HEK293 (cell line): ENCODE results near the gene RBP2.

ENCODE experiments used
- ZFP69B ChIP-seq: fragments of 450-650 bp; formaldehyde crosslinking; IDR thresholded peaks from 2 replicates; pipeline ENCODE4 v1.5.1; 2016; ENCODE audit warnings: missing biosample characterization, missing genetic modification characterization
- ZNF184 ChIP-seq: fragments of 450-650 bp; IDR thresholded peaks from 2 replicates; pipeline ENCODE4 v1.5.1; 2018; ENCODE audit warnings: missing biosample characterization, mild to moderate bottlenecking, missing genetic modification characterization
- ZNF239 ChIP-seq: fragments of 450-650 bp; formaldehyde crosslinking; IDR thresholded peaks from 2 replicates; pipeline ENCODE4 v1.5.1; 2016; ENCODE audit warnings: missing biosample characterization, missing genetic modification characterization
- ZNF26 ChIP-seq: fragments of 450-650 bp; formaldehyde crosslinking; IDR thresholded peaks from 2 replicates; pipeline ENCODE4 v1.5.1; 2016; ENCODE audit warnings: missing biosample characterization, missing genetic modification characterization
- ZNF518A ChIP-seq: fragments of 450-650 bp; formaldehyde crosslinking; conservative IDR thresholded peaks from 2 replicates; pipeline ENCODE4 v1.5.1; 2016; ENCODE audit warnings: low read depth, missing biosample characterization, missing genetic modification characterization
- ZNF692 ChIP-seq: fragments of 450-650 bp; formaldehyde crosslinking; IDR thresholded peaks from 2 replicates; pipeline ENCODE4 v1.5.1; 2016; ENCODE audit warnings: missing biosample characterization, missing genetic modification characterization
- TF ChIP-seq, protein P1 (sequence below): fragments of 450-650 bp; formaldehyde crosslinking; IDR thresholded peaks from 2 replicates; pipeline ENCODE4 v1.5.1; 2016; ENCODE audit warnings: missing biosample characterization, missing genetic modification characterization
- TF ChIP-seq, protein P2 (sequence below): fragments of 450-650 bp; formaldehyde crosslinking; IDR thresholded peaks from 2 replicates; pipeline ENCODE4 v1.5.1; 2016; ENCODE audit warnings: missing biosample characterization, missing genetic modification characterization, low read depth

- TF ChIP-seq, protein P1, sequence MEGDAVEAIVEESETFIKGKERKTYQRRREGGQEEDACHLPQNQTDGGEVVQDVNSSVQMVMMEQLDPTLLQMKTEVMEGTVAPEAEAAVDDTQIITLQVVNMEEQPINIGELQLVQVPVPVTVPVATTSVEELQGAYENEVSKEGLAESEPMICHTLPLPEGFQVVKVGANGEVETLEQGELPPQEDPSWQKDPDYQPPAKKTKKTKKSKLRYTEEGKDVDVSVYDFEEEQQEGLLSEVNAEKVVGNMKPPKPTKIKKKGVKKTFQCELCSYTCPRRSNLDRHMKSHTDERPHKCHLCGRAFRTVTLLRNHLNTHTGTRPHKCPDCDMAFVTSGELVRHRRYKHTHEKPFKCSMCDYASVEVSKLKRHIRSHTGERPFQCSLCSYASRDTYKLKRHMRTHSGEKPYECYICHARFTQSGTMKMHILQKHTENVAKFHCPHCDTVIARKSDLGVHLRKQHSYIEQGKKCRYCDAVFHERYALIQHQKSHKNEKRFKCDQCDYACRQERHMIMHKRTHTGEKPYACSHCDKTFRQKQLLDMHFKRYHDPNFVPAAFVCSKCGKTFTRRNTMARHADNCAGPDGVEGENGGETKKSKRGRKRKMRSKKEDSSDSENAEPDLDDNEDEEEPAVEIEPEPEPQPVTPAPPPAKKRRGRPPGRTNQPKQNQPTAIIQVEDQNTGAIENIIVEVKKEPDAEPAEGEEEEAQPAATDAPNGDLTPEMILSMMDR (tag by site-specific recombination): no peak
- TF ChIP-seq ZNF184 (tag by site-specific recombination): no peak
- TF ChIP-seq ZFP69B (tag by site-specific recombination): no peak
- TF ChIP-seq ZNF239 (tag by site-specific recombination): no peak
- TF ChIP-seq ZNF518A (tag by site-specific recombination): no peak
- TF ChIP-seq, protein P2, sequence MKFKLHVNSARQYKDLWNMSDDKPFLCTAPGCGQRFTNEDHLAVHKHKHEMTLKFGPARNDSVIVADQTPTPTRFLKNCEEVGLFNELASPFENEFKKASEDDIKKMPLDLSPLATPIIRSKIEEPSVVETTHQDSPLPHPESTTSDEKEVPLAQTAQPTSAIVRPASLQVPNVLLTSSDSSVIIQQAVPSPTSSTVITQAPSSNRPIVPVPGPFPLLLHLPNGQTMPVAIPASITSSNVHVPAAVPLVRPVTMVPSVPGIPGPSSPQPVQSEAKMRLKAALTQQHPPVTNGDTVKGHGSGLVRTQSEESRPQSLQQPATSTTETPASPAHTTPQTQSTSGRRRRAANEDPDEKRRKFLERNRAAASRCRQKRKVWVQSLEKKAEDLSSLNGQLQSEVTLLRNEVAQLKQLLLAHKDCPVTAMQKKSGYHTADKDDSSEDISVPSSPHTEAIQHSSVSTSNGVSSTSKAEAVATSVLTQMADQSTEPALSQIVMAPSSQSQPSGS (tag by site-specific recombination): no peak
- TF ChIP-seq ZNF26: no peak
- TF ChIP-seq ZNF692 (tag by site-specific recombination): no peak
Measured at GRCh38 chr3:139425745-139426400, 50.4 kb downstream of the RBP2 start.
